ENCODE data around the gene ADORA2A.

Gene ADORA2A

GRCh38 chr22:24433001-24433827 is 5.8 kb downstream of the ADORA2A start:
- no peak for DNase-seq (ENCODE audit: low read depth)

GRCh38 chr22:24433828-24434470 is 6.5 kb downstream of the ADORA2A start:
- DNase-seq (ENCODE audit: low read depth) = peak; percentile 37

GRCh38 chr22:24434471-24435322 is 7.3 kb downstream of the ADORA2A start:
- peak; percentile 77 for DNase-seq (ENCODE audit: low read depth)

GRCh38 chr22:24435323-24435645 is 7.9 kb downstream of the ADORA2A start:
- no peak for DNase-seq (ENCODE audit: low read depth)

- DNase-seq (ENCODE audit: low read depth) = no peak
Observed at GRCh38 chr22:24435861-24436371, 8.5 kb downstream of the ADORA2A start.

- DNase-seq (ENCODE audit: low read depth) = no peak
Observed at GRCh38 chr22:24436553-24436952, 9.2 kb downstream of the ADORA2A start.

GRCh38 chr22:24437091-24437490 is 9.7 kb downstream of the ADORA2A start:
- DNase-seq (ENCODE audit: low read depth) = no peak

GRCh38 chr22:24437741-24438328 is 10.4 kb downstream of the ADORA2A start:
- DNase-seq (ENCODE audit: low read depth) = no peak

- DNase-seq (ENCODE audit: low read depth) = no peak
Observed at GRCh38 chr22:24440270-24440717, 12.9 kb downstream of the ADORA2A start.

- no peak for DNase-seq (ENCODE audit: low read depth)
Observed at GRCh38 chr22:24440718-24441405, 13.5 kb downstream of the ADORA2A start.

- no peak for DNase-seq (ENCODE audit: low read depth)
Observed at GRCh38 chr22:24441406-24442351, 14.3 kb downstream of the ADORA2A start.

- no peak for DNase-seq (ENCODE audit: low read depth)
Observed at GRCh38 chr22:24442352-24442744, 14.9 kb downstream of the ADORA2A start.

GRCh38 chr22:24443668-24444067 is 16.3 kb downstream of the ADORA2A start:
- no peak for DNase-seq (ENCODE audit: low read depth)

GRCh38 chr22:24444251-24444650 is 16.9 kb downstream of the ADORA2A start:
- no peak for DNase-seq (ENCODE audit: low read depth)

GRCh38 chr22:24444729-24445466 is 17.5 kb downstream of the ADORA2A start:
- no peak for DNase-seq (ENCODE audit: low read depth)

GRCh38 chr22:24445481-24446259 is 18.3 kb downstream of the ADORA2A start:
- DNase-seq (ENCODE audit: low read depth) = no peak

GRCh38 chr22:24446260-24446611 is 18.8 kb downstream of the ADORA2A start:
- no peak for DNase-seq (ENCODE audit: low read depth)

GRCh38 chr22:24450610-24451009 is 23.2 kb downstream of the ADORA2A start:
- no peak for DNase-seq (ENCODE audit: low read depth)

GRCh38 chr22:24451162-24451561 is 23.8 kb downstream of the ADORA2A start:
- no peak for DNase-seq (ENCODE audit: low read depth)

Data from stimulated activated CD4-positive, alpha-beta T cell treated with anti-CD3 and anti-CD28 coated beads, Interleukin-2, amount 100 ng/mL, for 4 hours (primary cell).